Ovary (tissue), 3 donors: ENCODE data around the gene TECPR2.

ENCODE experiments used
- CTCF ChIP-seq, 3 donors: fragments of 450-650 bp in 2 of 3; fragments of 200-600 bp in 1 of 3; IDR thresholded peaks; one replicate each; pipeline versions ENCODE4 v1.5.1 to v1.8.0; 2016 to 2022; ENCODE audit warnings: antibody characterized with exemption in 3 of 3, mild to moderate bottlenecking in 1 of 3
- POLR2A ChIP-seq: fragments of 450-650 bp; IDR thresholded peaks from one replicate; pipeline ENCODE4 v1.6.1; 2017; ENCODE audit warnings: antibody characterized with exemption, mild to moderate bottlenecking, moderate library complexity
- donor health status: DM: no; HTN: no; CAD: no.

DNA sequence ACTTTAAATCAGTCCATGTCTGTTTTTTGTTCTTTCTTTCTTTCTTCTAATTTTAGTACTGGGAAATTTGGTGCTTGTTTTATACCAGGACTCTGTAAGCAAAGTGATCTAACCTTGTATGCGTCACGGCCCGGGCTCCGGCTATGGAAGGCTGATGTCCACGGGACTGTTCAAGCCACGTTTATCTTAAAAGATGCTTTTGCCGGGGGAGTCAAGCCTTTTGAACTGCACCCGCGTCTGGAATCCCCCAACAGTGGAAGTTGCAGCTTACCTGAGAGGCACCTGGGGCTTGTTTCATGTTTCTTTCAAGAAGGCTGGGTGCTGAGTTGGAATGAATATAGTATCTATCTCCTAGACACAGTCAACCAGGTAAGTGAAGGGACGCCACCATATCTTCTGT, 62.2 kb downstream of the TECPR2 start:
- TF ChIP-seq CTCF (IDR thresholded peaks at IDR 0.05) (no peak), POLR2A (no peak)
